GM12892 (cell line): Measurements from ENCODE around the gene SV2C.

ENCODE experiments used
- POLR2A ChIP-seq: IDR thresholded peaks from 2 replicates; pipeline ENCODE4 v1.6.1; 2011; ENCODE audit warnings: low read depth, low read length, control low read depth
- POLR2AphosphoS5 ChIP-seq: IDR thresholded peaks from 2 replicates; pipeline ENCODE4 v1.6.1; 2011; ENCODE audit warnings: low read depth, low read length, control low read depth
- TAF1 ChIP-seq: IDR thresholded peaks from 2 replicates; pipeline ENCODE4 v1.6.1; 2011; ENCODE audit warnings: low read depth, mild to moderate bottlenecking, control low read depth, low read length, borderline replicate concordance

DNA sequence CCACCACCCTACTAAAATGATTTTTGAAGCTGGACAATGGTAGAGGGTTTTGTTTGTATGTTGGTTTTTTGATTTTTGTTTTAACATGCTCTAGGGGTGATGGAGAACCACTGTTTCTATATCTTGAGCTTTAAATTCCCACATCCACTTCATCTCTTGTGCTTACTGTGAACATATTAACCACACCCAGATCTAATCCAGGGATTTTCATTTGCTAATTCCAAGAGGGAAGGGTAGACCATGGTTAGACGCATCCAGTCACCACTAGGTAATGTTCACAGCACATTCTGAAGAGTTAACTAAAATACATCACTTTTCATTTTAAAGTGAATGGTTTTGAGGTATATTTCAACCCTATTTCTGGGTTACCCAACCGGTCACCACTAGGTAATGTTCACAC is 283.4 kb downstream of the SV2C start:
- TF ChIP-seq POLR2A (no peak), POLR2AphosphoS5 (no peak), TAF1 (no peak)
